Adipocyte (in vitro differentiated cells): ENCODE results near the gene R3HDM2.
"Not testable (repeated sequence)": the region's sequence is repeated elsewhere in the genome, so short reads cannot be mapped to it uniquely, and the experiment has no call there.

Experiments used
- DNase-seq: peaks from one replicate; pipeline ENCODE4 v3.0.0-alpha.2; 2015; ENCODE audit warnings: low read depth
- H3K27me3 ChIP-seq: replicated peaks from 2 replicates; pipeline ENCODE4 v1.7.0; 2013; ENCODE audit warnings: mild to moderate bottlenecking, low read length, moderate library complexity; ENCODE audit not compliant: control insufficient read depth, insufficient read depth
- H3K36me3 ChIP-seq: 2 replicates; pipeline ENCODE4 v1.7.0; 2013; ENCODE audit warnings: low read length, mild to moderate bottlenecking, moderate library complexity; ENCODE audit not compliant: control insufficient read depth, insufficient read depth, severe bottlenecking
- H3K4me1 ChIP-seq: 2 replicates; pipeline ENCODE4 v1.7.0; 2013; ENCODE audit warnings: mild to moderate bottlenecking, low read length, moderate library complexity; ENCODE audit not compliant: control insufficient read depth, insufficient read depth
- H3K4me3 ChIP-seq: 2 replicates; pipeline ENCODE4 v1.7.0; 2013; ENCODE audit warnings: mild to moderate bottlenecking, low read length, moderate library complexity
- H3K9ac ChIP-seq: 2 replicates; pipeline ENCODE4 v1.7.0; 2013; ENCODE audit warnings: mild to moderate bottlenecking, low read length, moderate library complexity
- H3K9me3 ChIP-seq: 2 replicates; pipeline ENCODE4 v1.7.0; 2013; ENCODE audit warnings: mild to moderate bottlenecking, low read length, moderate library complexity; ENCODE audit not compliant: control insufficient read depth

The R3HDM2 gene

DNA sequence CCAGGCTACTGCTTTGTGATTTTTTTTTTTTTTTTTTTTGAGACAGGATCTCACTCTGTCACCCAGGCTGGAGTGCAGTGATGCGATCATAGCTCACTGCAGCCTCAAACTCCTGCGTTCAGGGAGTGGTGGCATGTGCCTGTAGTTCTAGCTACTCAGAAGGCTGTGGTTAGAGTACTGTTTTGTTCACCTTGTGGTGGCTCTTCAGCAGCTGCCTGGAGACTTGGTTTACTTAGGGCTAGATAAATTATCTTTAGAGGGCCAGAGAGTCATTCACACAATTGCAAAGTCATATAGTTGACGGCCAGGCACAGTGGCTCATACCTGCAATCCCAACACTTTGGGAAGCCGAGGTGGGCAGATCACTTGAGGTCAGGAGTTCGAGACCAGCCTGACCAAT lies 118.6 kb downstream of the R3HDM2 start:
- H3K9ac ChIP-seq, DNase-seq, H3K9me3 ChIP-seq, H3K27me3 ChIP-seq, H3K4me3 ChIP-seq, H3K36me3 ChIP-seq: not testable (repeated sequence)
- peaks cover 19% of the 10 kb centered on the region for H3K4me1 ChIP-seq

DNA sequence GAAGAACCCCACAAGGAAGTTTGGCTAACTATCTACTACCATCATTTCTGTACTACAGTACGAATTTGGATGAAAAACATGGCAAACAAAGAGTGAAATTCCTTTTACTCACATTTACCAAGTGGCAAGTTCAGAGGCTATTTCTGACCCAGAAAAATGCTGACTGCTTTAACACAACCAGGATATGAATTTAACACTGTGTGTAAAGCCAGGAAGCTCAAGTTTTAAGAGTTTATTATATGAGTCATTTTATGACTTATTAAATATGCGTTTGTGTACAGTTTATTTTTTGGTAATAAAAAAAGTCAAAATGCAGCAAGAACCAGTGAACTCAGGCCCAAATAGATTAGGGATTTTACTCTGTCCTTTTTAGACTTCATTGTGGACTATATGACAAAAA lies 121.4 kb downstream of the R3HDM2 start:
- Histone ChIP-seq H3K9ac (peak overlapping the region; percentile 30), H3K4me3 (no peak overlapping the region), H3K36me3 (no peaks in the 10 kb centered on the region), H3K4me1 (peaks cover 16% of the 10 kb centered on the region), H3K9me3 (no peaks in the 10 kb centered on the region), H3K27me3 (no peaks in the 10 kb centered on the region)
- DNase-seq = peak; percentile 20

- H3K9ac ChIP-seq = no peak overlapping the region
- no peaks in the 10 kb centered on the region for H3K9me3 ChIP-seq
- H3K36me3 ChIP-seq = peaks cover 51% of the 10 kb centered on the region
- DNase-seq = no peak
- no peaks in the 10 kb centered on the region for H3K4me1 ChIP-seq
- no peaks in the 10 kb centered on the region for H3K27me3 ChIP-seq
- H3K4me3 ChIP-seq = no peak overlapping the region
These were observed 129.8 kb downstream of the R3HDM2 start for GRCh38 chr12:57300961-57301584.

DNA sequence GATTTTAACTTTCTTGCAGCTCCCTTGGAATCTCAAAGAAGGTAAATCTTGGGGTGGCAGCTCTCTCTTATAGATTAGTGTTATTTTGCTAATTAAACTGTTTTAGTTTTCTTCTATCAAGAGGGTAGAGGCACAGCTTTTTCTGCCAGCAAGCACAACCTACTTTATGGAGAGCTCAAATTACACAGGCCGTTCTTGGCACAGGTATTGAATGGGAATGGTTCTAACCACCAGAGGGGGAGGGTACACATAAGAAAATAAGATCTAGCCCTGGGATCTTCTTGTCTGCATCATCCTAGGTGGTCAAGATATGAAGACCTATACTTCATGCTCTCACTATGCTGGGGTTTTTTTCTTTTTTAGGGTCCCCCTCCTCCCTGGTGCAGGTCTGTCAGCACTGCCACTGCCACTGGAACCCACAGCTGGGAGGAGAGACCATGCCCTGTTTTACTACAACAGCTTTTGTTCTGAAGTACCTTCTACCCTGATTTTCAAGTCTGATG lies 131.3 kb downstream of the R3HDM2 start:
- H3K27me3 ChIP-seq = no peaks in the 10 kb centered on the region
- H3K4me3 ChIP-seq = no peak overlapping the region
- peaks cover 62% of the 10 kb centered on the region for H3K36me3 ChIP-seq
- no peaks in the 10 kb centered on the region for H3K4me1 ChIP-seq
- no peak for DNase-seq
- no peaks in the 10 kb centered on the region for H3K9me3 ChIP-seq
- H3K9ac ChIP-seq = no peak overlapping the region

- no peaks in the 10 kb centered on the region for H3K27me3 ChIP-seq
- peaks cover 79% of the 10 kb centered on the region for H3K36me3 ChIP-seq
- no peaks in the 10 kb centered on the region for H3K4me1 ChIP-seq
These were observed 134.6 kb downstream of the R3HDM2 start for GRCh38 chr12:57296291-57296690.

GRCh38 chr12:57282073-57282472 lies 148.8 kb downstream of the R3HDM2 start:
- H3K36me3 ChIP-seq = peaks cover 50% of the 10 kb centered on the region
- not testable (repeated sequence) for H3K9me3 ChIP-seq, H3K27me3 ChIP-seq, H3K9ac ChIP-seq, DNase-seq, H3K4me3 ChIP-seq
- peaks cover 12% of the 10 kb centered on the region for H3K4me1 ChIP-seq

More at GRCh38 chr12:57296291-57296690, 134.6 kb downstream of the R3HDM2 start:
- DNase-seq = no peak
- no peak overlapping the region for H3K4me3 ChIP-seq
- H3K9me3 ChIP-seq = no peaks in the 10 kb centered on the region
- H3K9ac ChIP-seq = no peak overlapping the region

- Histone ChIP-seq H3K36me3 (peaks cover 36% of the 10 kb centered on the region), H3K4me1 (peaks cover 12% of the 10 kb centered on the region)
These were observed 150.4 kb downstream of the R3HDM2 start for GRCh38 chr12:57280211-57281062.

DNA sequence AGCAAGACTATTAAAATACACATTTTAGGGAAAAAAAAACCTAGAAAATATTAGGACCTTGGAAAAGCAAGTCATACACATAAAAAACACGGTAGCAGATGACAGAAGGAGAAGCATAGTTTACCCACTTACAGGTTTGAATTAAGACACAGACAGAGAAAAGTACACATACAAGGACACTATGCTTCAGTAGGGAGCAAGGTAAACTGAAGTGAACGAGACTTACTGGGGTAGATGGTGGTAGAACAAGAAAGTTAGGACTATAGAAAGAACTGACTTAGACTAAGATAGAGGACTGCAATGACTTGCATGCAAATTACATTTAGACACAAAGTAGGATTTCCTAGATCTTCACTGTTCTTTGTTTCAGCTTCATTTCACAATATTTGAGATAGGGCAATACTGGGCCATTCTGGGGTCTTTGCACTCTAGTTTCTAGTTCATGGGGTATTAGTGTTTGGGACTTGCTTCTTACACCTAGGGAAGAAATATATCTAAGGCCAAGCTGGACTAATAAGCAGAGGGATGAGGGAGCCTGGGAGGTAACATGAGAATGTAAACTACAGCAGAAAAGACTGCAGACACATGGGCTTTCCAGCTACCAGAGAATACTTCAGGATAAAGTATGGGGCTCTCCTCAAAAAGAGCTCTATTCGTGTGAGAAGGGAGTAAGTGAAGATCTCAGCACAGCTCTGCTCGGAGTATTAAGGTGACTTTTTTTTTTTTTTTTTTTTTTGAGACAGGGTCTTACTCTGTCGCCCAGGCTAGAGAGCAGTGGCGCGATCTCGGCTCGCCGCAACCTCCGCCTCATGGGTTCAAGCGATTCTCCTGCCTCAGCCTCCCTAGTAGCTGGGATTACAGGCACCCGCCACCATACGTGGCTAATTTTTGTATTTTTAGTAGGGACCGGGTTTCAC lies 152.1 kb downstream of the R3HDM2 start:
- no peaks in the 10 kb centered on the region for H3K9me3 ChIP-seq
- H3K36me3 ChIP-seq = peaks cover 33% of the 10 kb centered on the region
- no peak overlapping the region for H3K9ac ChIP-seq
- H3K4me3 ChIP-seq = no peak overlapping the region
- H3K4me1 ChIP-seq = peaks cover 12% of the 10 kb centered on the region
- DNase-seq = no peak
- no peaks in the 10 kb centered on the region for H3K27me3 ChIP-seq

More at GRCh38 chr12:57280211-57281062, 150.4 kb downstream of the R3HDM2 start:
- DNase-seq = peak; percentile 79
- Histone ChIP-seq H3K4me3 (no peak overlapping the region), H3K27me3 (no peaks in the 10 kb centered on the region), H3K9me3 (no peaks in the 10 kb centered on the region), H3K9ac (peak overlapping the region; percentile 36)

DNA sequence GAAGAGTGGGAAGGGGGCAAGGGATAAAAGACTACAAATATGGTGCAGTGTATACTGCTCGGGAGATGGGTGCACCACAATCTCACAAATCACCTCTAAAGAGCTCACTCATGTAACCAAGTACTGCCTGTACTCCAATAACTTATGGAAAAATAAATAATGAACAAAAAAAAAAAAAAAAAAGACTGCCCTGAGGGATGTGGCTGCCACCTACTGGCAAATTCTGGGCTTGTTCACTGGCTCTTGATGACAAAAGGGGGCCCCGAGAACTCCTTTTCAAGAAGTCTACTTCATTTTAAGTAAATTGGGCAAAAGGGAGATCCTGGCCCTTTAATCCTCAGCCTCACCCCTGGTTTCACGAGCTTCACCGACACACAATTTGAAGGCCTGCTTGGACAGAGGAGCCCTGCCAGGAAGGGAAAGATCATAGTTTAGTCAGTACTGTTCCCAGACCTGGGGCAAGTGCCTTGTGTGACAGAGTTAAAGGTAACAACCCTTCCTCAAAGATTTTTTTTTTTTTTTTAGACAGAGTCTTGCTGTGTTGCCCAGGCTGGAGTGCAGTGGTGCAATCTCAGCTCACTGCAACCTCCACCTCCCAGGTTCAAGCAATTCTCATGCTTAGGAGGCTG lies 153.8 kb downstream of the R3HDM2 start:
- H3K9ac ChIP-seq = no peak overlapping the region
- peaks cover 34% of the 10 kb centered on the region for H3K36me3 ChIP-seq
- peak; percentile 40 for DNase-seq
- peaks cover 23% of the 10 kb centered on the region for H3K4me1 ChIP-seq
- no peaks in the 10 kb centered on the region for H3K27me3 ChIP-seq
- H3K4me3 ChIP-seq = no peak overlapping the region
- H3K9me3 ChIP-seq = no peaks in the 10 kb centered on the region

DNA sequence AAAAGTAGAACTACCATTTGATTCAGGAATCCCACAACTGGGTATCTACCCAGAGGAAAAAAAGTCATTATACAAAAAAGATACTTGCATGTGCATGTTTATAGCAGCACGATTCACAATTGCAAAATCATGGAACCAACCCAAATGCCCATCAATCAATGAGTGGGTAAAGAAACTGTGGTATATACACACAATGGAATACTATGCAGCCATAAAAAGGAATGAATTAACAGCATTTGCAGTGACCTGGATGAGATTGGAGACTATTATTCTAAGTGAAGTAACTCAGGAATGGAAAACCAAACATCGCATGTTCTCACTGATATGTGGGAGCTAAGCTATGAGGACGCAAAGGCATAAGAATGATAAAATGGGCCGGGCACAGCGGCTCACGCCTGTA lies 154.6 kb downstream of the R3HDM2 start:
- H3K9me3 ChIP-seq, H3K9ac ChIP-seq, DNase-seq, H3K27me3 ChIP-seq, H3K4me3 ChIP-seq: not testable (repeated sequence)
- Histone ChIP-seq H3K4me1 (peaks cover 23% of the 10 kb centered on the region), H3K36me3 (peaks cover 34% of the 10 kb centered on the region)
